Breast epithelium (tissue), 4 donors: Measurements from ENCODE around the gene KIAA1217. TPM values are rescaled to one million over a fixed set of nuclear protein-coding genes. Genes with fewer than 3 reads are reported as not detected.

ENCODE experiments used
- DNase-seq, 2 donors: peaks; one replicate each; pipeline ENCODE4 v3.0.0-alpha.2; 2019; ENCODE audit warnings: low spot score in 2 of 2
- H3K27ac ChIP-seq, 2 donors: fragments of 200-600 bp; sonication (generic) in 1 of 2; one replicate each; pipeline ENCODE4 v1.5.1; 2016 to 2019; ENCODE audit warnings: mild to moderate bottlenecking in 1 of 2
- H3K27me3 ChIP-seq, 2 donors: fragments of 200-600 bp; sonication (generic) in 1 of 2; one replicate each; pipeline versions ENCODE4 v1.5.1 to v1.6.0; 2017 to 2019; ENCODE audit warnings: control low read depth in 1 of 2, mild to moderate bottlenecking in 1 of 2
- H3K36me3 ChIP-seq: fragments of 200-600 bp; one replicate; pipeline ENCODE4 v1.5.1; 2019
- H3K4me1 ChIP-seq, 2 donors: fragments of 200-600 bp; sonication (generic); one replicate each; pipeline ENCODE4 v1.5.1; 2016 to 2019; ENCODE audit warnings: control low read depth in 1 of 2
- H3K4me3 ChIP-seq, 3 donors: fragments of 200-600 bp; sonication (generic); 1 replicate in 2 of 3; 2 replicates in 1 of 3; pipeline ENCODE4 v1.5.1; 2016 to 2019; ENCODE audit warnings: mild to moderate bottlenecking in 3 of 3, moderate library complexity in 2 of 3
- H3K9me3 ChIP-seq, 2 donors: fragments of 200-600 bp; sonication (generic) in 1 of 2; one replicate each; pipeline ENCODE4 v1.5.1; 2016 to 2019; ENCODE audit warnings: control low read depth in 1 of 2
- POLR2A ChIP-seq: fragments of 450-650 bp; IDR thresholded peaks from one replicate; pipeline ENCODE4 v1.6.1; 2016; ENCODE audit warnings: antibody characterized with exemption, mild to moderate bottlenecking, moderate library complexity
- POLR2AphosphoS5 ChIP-seq, 3 donors: sonication (generic); formaldehyde crosslinking; IDR thresholded peaks; one replicate each; pipeline ENCODE4 v1.6.1; 2017; ENCODE audit warnings: antibody characterized with exemption in 3 of 3
- intact Hi-C: fragments of 100-400 bp; cut with DNase I; formaldehyde crosslinking; loops from one replicate; pipeline ENCODE4 v1.15.1; 2023; ENCODE audit warnings: low total_unique reads
- total RNA-seq, 3 donors: library from RNA; depleted of rRNA; stranded (reverse); fragments of >200 nt; gene quantifications; one replicate each; pipeline ENCODE4 v1.1.0, GENCODE V29; 2016
- TF ChIP-seq, protein P1 (sequence below), 3 donors: fragments of 450-650 bp; IDR thresholded peaks; one replicate each; pipeline ENCODE4 v1.5.1; 2016 to 2017; ENCODE audit warnings: antibody characterized with exemption in 3 of 3, mild to moderate bottlenecking in 3 of 3, moderate library complexity in 3 of 3

The KIAA1217 gene
- total RNA-seq, 3 donors from 2014 or later = 19.7 to 154 (median 83.6) TPM

- no peaks in the 10 kb centered on the region for H3K9me3 ChIP-seq
- DNase-seq = no peak
- no peak for TF ChIP-seq POLR2AphosphoS5 (IDR thresholded peaks at IDR 0.05)
- H3K27me3 ChIP-seq = no peaks in the 10 kb centered on the region
- H3K27ac ChIP-seq = peak overlapping the region; percentile 3 to 34
- H3K4me1 ChIP-seq = no peaks in the 10 kb centered on the region
- no peaks in the 10 kb centered on the region for H3K36me3 ChIP-seq
- H3K4me3 ChIP-seq = no peak overlapping the region
- intact Hi-C loops = no loop called here
These were observed 143.0 kb downstream of the KIAA1217 start for GRCh38 chr10:24351961-24352360.

DNA sequence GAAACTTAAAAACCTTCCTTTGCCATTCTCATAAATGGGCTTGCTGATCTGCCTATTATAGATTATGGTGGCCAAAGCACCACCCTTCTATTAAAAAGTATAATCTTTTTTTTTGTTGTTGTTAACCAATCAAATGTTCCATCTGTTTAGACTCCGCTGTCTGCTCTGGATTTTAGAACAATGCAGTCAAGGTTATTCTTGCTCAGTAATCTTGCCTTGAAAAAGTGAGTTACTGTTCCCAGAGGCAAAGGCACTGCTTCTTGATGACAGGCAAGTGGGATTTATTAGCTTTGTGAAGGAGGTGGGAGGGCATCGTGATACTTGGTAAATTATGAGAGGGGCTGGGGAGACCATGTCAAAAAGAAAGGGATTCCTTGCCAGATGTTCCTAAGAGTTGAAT is 143.5 kb downstream of the KIAA1217 start:
- Histone ChIP-seq H3K9me3 (no peaks in the 10 kb centered on the region), H3K36me3 (no peaks in the 10 kb centered on the region), H3K27ac (peak overlapping the region in 1 of 2 donors; percentile 49), H3K27me3 (no peaks in the 10 kb centered on the region), H3K4me3 (no peak overlapping the region), H3K4me1 (no peaks in the 10 kb centered on the region)
- TF ChIP-seq, protein P1, sequence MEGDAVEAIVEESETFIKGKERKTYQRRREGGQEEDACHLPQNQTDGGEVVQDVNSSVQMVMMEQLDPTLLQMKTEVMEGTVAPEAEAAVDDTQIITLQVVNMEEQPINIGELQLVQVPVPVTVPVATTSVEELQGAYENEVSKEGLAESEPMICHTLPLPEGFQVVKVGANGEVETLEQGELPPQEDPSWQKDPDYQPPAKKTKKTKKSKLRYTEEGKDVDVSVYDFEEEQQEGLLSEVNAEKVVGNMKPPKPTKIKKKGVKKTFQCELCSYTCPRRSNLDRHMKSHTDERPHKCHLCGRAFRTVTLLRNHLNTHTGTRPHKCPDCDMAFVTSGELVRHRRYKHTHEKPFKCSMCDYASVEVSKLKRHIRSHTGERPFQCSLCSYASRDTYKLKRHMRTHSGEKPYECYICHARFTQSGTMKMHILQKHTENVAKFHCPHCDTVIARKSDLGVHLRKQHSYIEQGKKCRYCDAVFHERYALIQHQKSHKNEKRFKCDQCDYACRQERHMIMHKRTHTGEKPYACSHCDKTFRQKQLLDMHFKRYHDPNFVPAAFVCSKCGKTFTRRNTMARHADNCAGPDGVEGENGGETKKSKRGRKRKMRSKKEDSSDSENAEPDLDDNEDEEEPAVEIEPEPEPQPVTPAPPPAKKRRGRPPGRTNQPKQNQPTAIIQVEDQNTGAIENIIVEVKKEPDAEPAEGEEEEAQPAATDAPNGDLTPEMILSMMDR (IDR thresholded peaks at IDR 0.05) = no peak
- TF ChIP-seq POLR2A (no peak), POLR2AphosphoS5 (IDR thresholded peaks at IDR 0.05) (no peak)
- DNase-seq = no peak
- intact Hi-C loops = no loop called here

- no peak for DNase-seq
- intact Hi-C loops = no loop called here
- H3K9me3 ChIP-seq = no peaks in the 10 kb centered on the region
- H3K27me3 ChIP-seq = no peaks in the 10 kb centered on the region
- H3K27ac ChIP-seq = peak overlapping the region in 1 of 2 donors; percentile 49
- TF ChIP-seq POLR2AphosphoS5 (IDR thresholded peaks at IDR 0.05) (no peak), POLR2A (no peak)
- TF ChIP-seq, protein P1 (IDR thresholded peaks at IDR 0.05) = no peak
- no peaks in the 10 kb centered on the region for H3K36me3 ChIP-seq
- no peaks in the 10 kb centered on the region for H3K4me1 ChIP-seq
- H3K4me3 ChIP-seq = no peak overlapping the region
These were observed 144.4 kb downstream of the KIAA1217 start for GRCh38 chr10:24353319-24353718.

DNA sequence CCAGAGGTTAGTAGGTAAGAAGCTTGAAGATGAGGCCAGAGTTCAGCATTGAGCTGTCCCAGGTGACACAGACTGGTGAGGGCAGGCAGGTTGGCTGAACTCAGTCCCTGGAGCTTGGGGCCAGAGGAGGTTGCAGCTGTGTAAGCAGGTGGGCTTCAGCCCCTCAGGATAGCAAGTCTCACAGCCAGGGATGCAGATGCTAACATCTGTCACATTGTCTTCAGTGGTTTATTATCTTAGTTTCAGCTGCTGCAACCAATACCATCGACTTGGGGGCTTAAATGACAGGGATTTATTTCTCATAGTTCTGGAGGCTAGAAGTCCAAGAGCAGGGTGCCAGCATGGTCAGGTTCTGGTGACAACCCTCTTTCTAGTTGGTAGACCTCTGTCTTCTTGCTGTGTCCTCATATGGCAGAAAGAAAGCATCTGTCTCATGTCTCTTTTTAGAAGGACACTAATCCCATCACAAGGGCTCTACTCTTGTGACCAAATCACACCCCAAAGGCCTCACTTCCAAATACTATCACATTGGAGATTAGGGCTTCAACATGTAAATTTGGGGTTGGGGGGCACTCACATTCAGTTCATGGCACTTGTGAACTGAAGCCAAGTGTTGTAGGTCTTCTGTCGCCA is 146.2 kb downstream of the KIAA1217 start:
- Histone ChIP-seq H3K27me3 (no peaks in the 10 kb centered on the region), H3K27ac (peak overlapping the region; percentile 35 to 64), H3K36me3 (no peaks in the 10 kb centered on the region), H3K9me3 (no peaks in the 10 kb centered on the region), H3K4me1 (no peaks in the 10 kb centered on the region), H3K4me3 (no peak overlapping the region)
- intact Hi-C loops = no loop called here
- DNase-seq = no peak
- TF ChIP-seq POLR2AphosphoS5 (IDR thresholded peaks at IDR 0.05) = no peak
- TF ChIP-seq, protein P1 (IDR thresholded peaks at IDR 0.05) = no peak
- no peak for TF ChIP-seq POLR2A

DNA sequence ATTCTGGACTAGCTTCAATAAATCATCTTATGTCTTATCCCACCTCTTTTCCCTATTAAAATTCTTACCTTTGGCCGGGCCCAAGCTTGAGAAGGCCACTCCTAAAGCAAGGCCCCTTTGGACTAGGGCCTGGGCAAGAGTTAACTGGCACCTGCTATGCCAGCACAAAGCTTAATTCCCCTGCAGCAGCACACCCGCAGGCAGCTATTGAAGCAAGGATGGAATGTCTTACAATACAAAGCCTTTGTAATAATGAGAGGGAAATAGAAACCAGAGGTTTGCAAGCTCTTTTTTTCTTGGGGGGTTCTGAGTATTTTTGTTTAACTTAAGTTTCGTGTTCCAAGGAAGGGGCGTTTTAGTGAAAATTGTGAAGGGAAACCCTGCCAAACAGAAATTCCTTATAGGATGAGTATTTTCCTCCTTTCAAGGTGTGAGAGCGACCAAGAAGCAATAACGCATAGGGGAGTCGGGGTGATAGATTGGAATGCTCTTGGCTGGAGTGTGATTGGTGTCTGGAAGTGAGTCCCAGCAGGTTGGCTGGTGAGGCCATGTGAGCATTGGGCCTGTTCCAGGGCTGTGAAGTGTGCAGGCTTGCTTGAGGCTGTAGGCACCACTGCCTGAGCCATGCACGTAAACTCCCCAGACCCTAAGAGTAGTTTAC is 148.5 kb downstream of the KIAA1217 start:
- Histone ChIP-seq H3K9me3 (no peaks in the 10 kb centered on the region), H3K36me3 (no peaks in the 10 kb centered on the region), H3K4me3 (no peak overlapping the region), H3K27me3 (no peaks in the 10 kb centered on the region), H3K27ac (peak overlapping the region; percentile 64 to 79), H3K4me1 (no peaks in the 10 kb centered on the region)
- TF ChIP-seq, protein P1 (IDR thresholded peaks at IDR 0.05) = no peak
- peak in 1 of 2 donors; percentile 47 for DNase-seq
- intact Hi-C loops = no loop called here
